ENCODE data around the gene CELA3A.
"Not testable (repeated sequence)": the region's sequence is repeated elsewhere in the genome, so short reads cannot be mapped to it uniquely, and the experiment has no call there.

DNA sequence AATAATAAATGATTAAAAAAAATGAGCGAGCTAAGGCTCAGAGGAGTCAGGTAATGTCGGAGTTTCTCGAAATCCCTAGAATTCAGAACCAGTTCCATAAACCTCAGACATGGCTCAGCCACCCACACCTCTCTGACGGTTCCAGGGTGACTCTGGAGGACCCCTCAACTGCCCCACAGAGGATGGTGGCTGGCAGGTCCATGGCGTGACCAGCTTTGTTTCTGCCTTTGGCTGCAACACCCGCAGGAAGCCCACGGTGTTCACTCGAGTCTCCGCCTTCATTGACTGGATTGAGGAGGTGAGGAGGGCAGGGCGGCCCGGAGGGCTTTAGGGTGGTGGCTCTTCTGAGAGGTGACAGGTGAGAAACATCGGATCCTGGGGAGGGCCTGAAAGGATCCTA is 15.1 kb upstream of the CELA3A start:
- TF ChIP-seq, protein P1, sequence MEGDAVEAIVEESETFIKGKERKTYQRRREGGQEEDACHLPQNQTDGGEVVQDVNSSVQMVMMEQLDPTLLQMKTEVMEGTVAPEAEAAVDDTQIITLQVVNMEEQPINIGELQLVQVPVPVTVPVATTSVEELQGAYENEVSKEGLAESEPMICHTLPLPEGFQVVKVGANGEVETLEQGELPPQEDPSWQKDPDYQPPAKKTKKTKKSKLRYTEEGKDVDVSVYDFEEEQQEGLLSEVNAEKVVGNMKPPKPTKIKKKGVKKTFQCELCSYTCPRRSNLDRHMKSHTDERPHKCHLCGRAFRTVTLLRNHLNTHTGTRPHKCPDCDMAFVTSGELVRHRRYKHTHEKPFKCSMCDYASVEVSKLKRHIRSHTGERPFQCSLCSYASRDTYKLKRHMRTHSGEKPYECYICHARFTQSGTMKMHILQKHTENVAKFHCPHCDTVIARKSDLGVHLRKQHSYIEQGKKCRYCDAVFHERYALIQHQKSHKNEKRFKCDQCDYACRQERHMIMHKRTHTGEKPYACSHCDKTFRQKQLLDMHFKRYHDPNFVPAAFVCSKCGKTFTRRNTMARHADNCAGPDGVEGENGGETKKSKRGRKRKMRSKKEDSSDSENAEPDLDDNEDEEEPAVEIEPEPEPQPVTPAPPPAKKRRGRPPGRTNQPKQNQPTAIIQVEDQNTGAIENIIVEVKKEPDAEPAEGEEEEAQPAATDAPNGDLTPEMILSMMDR (IDR thresholded peaks at IDR 0.05) = not testable (repeated sequence)
- TF ChIP-seq POLR2A (IDR thresholded peaks at IDR 0.05; ENCODE audit: low read depth); EP300 (IDR thresholded peaks at IDR 0.05); POLR2AphosphoS5 (IDR thresholded peaks at IDR 0.05): not testable (repeated sequence)

All from esophagus muscularis mucosa (tissue), 4 donors.